Esophagus muscularis mucosa (tissue), 4 donors: ENCODE data around the gene RASA1.

Source experiments
- CTCF ChIP-seq, 3 experiments: fragments of 200-600 bp in 2 of 3; fragments of 450-650 bp in 1 of 3; sonication (generic) in 2 of 3; IDR thresholded peaks; one replicate each; pipeline ENCODE4 v1.5.1; 2017 to 2019; ENCODE audit warnings: antibody characterized with exemption in 3 of 3, mild to moderate bottlenecking in 2 of 3, moderate library complexity in 1 of 3
- EP300 ChIP-seq: sonication (generic); formaldehyde crosslinking; IDR thresholded peaks from one replicate; pipeline ENCODE4 v1.6.1; 2017; ENCODE audit warnings: antibody characterized with exemption
- POLR2AphosphoS5 ChIP-seq, 2 donors: sonication (generic); formaldehyde crosslinking; IDR thresholded peaks; one replicate each; pipeline ENCODE4 v1.6.1; 2017; ENCODE audit warnings: antibody characterized with exemption in 2 of 2

- TF ChIP-seq CTCF (IDR thresholded peaks at IDR 0.05) (no peak), POLR2AphosphoS5 (IDR thresholded peaks at IDR 0.05) (no peak), EP300 (no peak)
These were observed 13.6 kb upstream of the RASA1 start for GRCh38 chr5:87254035-87254434.
